ENCODE results near the gene RYR1.
"Not testable (repeated sequence)": the region's sequence is repeated elsewhere in the genome, so short reads cannot be mapped to it uniquely, and the experiment has no call there.

Gene RYR1

GRCh38 chr19:38399081-38399480, 34.4 kb upstream of the RYR1 start:
- no peak overlapping the region for H3K27ac ChIP-seq
- no peak for DNase-seq (ENCODE audit: low read depth, low spot score)

DNA sequence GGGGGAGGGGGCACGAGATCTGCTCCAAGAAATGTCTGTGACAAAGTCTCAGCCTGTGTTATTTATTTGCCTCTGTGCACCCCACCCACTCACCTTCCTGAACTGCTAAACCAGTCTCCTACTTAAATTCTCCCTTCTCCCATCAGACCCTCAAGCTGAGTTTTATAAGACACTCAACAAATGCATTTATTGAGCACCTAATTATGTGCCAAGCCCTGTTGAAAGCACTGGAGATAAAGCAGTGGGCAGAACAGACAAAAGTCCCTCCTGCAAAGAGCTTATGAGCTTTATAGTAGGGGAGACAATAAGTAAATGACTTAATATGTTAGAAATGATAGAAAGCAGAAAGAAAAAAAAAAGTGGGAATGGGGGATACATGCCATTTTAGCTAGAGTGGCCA, 34.0 kb upstream of the RYR1 start:
- H3K27ac ChIP-seq: no peak overlapping the region
- no peak for DNase-seq (ENCODE audit: low read depth, low spot score)

DNA sequence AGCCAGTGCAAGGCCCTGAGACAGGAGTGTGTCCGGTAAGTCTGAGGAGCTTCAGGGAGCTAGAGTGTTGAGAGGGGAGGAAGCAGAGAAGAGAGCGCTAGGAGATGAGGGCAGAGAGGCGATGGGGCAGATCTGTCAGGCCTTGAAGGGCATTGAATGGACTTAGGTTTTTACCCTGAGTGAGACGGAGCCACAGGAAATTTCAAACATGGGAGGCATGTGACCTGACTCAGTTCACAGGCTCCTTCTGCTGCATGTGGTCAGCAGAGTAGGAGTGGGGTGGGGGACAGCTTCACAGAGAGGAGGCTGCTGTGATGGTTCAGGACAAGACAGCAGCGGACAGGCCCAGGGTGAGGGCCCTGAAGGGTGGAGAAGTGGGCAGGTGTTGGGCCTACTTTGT, 33.1 kb upstream of the RYR1 start:
- DNase-seq (ENCODE audit: low read depth, low spot score): no peak
- no peak overlapping the region for H3K27ac ChIP-seq

DNA sequence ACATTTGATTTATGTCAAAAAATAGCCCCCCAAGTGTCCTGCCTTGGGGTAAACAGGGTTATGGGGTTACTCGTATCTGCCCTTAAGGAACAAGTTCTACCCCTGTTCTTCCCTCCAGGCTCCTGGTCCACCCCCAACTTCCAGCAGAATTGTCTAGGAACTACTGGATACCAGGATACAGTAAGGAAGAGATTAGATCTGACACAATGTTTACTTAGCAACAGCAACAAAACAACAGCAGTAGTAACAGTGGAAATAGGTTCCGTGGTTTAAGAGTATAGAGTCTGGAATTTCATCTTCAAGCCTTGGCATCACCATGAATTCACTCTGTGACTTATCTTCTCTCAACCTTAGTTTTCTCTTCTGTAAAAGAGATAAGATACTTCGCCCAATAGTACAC, 32.3 kb upstream of the RYR1 start:
- no peak for DNase-seq (ENCODE audit: low read depth, low spot score)
- H3K27ac ChIP-seq: no peak overlapping the region

GRCh38 chr19:38402623-38402966, 30.9 kb upstream of the RYR1 start:
- no peak overlapping the region for H3K27ac ChIP-seq
- no peak for DNase-seq (ENCODE audit: low read depth, low spot score)

DNA sequence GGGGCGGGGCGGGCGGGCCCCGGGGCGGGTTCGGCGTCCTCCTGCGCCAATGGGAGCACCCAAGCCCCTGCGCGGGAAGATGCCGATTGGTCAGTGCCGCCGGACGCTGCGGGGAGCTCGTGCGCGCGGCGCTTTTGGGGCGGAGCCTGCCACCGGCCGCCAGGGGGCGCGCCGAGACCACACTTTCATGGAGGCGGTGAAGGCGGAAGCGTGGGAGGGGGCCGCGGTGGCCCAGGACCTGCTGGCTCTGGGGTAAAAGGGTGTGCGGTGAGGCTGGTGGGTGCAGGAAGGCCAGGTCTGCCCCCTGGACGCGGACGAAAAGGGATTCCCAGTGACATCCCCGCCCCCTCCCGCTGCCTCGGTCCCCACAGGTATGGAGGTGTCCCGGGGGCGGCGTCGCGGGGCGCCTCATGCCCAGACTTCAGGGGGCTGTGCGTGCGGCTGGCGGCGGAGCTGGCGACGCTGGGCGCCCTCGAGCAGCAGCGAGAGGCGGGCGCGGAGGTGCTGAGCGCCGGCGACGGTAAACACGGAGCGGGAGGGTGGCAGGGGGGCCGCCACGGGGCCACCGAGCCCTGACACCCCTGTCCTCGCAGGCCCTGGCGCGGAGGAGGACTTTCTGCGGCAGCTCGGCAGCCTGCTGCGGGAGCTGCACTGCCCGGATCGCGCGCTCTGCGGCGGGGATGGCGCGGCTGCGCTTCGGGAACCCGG, 30.4 kb upstream of the RYR1 start, which contains the start of gene FAM98C:
Gene FAM98C (plus strand): TSS at position 127 of the 708 bp plus-strand sequence. CDS start 61 bp downstream, at position 188.
- H3K27ac ChIP-seq: peak within 1 kb of the TSS; percentile 20

DNA sequence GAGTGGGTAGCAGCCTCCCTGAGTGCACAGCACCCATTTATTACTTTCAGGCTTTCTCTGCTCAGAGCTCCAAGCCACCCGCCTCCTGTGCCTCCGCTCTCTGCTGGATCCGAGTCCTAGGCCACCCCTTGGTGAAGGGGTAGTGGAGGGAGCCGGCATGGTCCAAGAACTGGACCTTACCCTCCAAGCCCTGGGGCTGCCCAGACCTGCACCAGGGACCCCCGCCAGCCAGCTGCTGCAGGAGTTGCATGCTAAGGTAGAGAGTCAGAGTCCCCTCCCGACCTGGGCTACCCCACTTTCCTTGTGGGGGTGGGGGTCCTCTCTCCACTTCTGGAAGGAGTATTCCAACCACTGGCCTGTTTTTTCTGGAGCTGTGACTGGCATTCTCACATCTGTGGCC, 28.6 kb upstream of the RYR1 start:
- no peak overlapping the region for H3K27ac ChIP-seq
- DNase-seq (ENCODE audit: low read depth, low spot score): no peak

More for the DNA sequence above, 30.4 kb upstream of the RYR1 start, which contains the start of gene FAM98C:
- DNase-seq (ENCODE audit: low read depth, low spot score): peak; percentile 80

- no peak overlapping the region for H3K27ac ChIP-seq
- no peak for DNase-seq (ENCODE audit: low read depth, low spot score)
Observed at GRCh38 chr19:38405276-38405675, 28.2 kb upstream of the RYR1 start.

GRCh38 chr19:38409631-38410133, 23.8 kb upstream of the RYR1 start:
- H3K27ac ChIP-seq: no peak overlapping the region
- no peak for DNase-seq (ENCODE audit: low read depth, low spot score)

DNA sequence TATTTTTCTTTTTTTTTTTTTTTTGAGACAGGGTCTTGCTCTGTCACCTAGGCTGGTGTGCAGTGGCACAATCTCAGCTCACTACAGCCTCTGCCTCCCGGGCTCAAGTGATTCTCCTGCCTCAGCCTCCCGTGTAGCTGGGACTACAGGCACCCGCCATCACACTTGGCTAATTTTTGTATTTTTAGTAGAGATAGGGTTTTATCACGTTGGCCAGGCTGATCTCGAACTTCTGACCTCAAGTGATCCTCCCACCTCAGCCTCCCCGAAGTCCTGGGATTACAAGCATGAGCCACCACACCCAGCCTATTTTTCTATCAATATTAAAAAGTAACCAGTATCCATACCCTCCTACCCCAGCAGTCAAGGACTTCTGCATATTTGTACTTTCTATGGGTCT, 23.1 kb upstream of the RYR1 start:
- H3K27ac ChIP-seq; DNase-seq (ENCODE audit: low read depth, low spot score): not testable (repeated sequence)

DNA sequence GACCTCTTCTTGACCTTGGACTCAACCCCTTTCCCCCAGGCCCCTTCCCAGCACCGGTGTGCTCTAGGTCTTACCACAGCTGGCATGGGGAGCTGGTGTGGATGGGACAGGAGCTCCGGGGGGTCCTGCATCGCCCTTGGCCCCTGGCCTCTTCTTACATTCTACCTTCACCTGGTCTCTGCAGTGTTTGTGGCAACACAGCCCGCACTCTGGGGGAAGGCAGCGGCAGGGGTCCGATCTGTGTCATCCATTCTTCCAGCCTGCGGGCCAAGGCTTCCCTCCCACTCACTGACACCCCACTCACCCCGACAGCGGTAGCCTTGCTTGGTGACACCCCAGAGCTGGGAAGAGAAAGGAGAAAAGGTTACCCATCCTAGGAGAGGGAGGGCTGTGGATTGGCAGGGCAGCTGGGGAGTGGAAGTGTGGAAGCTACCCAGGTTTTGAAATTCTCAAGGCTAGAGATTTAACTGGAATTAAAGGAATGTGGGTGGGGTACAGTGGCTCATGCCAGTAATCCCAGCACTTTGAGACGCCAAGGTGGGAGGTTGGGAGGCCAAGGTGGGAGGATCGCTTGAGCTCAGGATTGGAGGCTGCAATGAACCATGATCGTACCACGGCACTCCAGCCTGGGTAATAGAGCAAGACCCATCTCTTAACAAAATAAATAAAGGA, 22.3 kb upstream of the RYR1 start:
- H3K27ac ChIP-seq: no peak overlapping the region
- DNase-seq (ENCODE audit: low read depth, low spot score): no peak

- not testable (repeated sequence) for DNase-seq (ENCODE audit: low read depth, low spot score); H3K27ac ChIP-seq
Observed at GRCh38 chr19:38411898-38412297, 21.6 kb upstream of the RYR1 start.

GRCh38 chr19:38412491-38412890, 21.0 kb upstream of the RYR1 start:
- no peak for DNase-seq (ENCODE audit: low read depth, low spot score)
- H3K27ac ChIP-seq: no peak overlapping the region

DNA sequence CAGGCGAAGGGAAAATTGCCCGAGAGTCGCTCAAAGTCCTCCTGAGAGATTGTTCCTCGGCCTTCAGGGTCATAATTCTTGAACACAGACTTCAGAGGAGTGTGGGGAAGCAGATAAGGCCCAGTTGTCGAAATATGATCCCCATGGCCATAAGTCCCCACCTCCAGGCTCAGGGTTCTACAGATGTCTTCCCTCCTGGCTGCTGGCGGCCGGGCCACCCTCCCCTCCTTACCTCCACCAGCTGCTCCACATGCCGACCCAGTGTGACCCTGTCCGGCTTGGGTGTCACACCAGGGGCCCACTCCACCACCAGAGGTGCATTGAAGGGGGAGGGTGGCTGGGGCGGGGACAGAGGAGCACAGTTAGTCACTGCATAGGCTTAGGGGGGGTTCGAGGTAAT, 20.5 kb upstream of the RYR1 start:
- DNase-seq (ENCODE audit: low read depth, low spot score): no peak
- H3K27ac ChIP-seq: no peak overlapping the region

GRCh38 chr19:38413416-38413815, 20.1 kb upstream of the RYR1 start:
- no peak overlapping the region for H3K27ac ChIP-seq
- DNase-seq (ENCODE audit: low read depth, low spot score): no peak

- no peak for DNase-seq (ENCODE audit: low read depth, low spot score)
- H3K27ac ChIP-seq: no peak overlapping the region
Observed at GRCh38 chr19:38417146-38417543, 16.3 kb upstream of the RYR1 start.

DNA sequence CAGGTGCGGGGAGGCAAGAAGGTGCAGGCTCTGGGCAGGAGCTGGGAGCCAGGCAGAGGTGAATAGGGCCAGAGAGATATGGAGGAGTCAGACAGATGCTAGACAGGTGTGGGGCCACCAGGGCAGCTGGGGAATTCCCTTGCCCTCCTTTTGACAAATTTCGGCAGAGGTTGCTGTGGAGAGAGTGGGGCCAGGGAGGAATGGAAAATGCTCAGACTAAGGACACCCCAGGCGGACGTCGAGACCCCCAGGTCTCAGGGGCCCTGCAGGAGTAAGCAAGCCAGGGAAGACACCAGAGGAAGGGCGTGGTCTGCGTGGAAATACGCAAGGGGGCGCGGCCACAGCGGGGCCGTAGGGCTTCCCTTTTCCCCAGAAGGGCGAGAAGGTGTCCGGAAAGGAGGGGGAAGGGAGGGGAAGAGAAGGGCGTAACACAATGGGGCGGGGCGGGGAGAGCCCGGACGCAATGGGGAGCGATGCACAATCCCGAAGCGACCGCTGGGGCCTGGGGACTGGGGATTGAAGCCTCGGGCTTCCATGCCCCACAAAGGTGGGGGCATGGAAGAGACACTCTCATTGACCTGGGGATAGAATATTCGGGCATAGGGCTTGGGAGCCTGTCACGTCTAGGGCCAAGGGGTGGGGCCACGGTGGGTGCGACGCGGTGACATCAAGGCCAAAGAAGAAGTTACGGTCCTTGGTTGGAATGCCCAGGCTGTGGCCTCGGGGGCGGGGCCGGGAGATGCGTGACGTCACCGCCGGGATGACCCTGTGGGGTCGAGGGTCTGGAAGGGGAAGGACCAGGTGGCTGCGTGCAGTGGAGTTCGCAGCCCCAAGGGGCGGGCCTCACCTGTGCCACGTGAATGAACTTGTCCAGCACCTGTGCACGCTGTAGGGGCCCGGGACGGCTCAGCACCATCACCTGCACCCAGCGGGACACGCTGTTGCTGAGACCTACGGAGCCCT, 15.7 kb upstream of the RYR1 start:
- no peak for DNase-seq (ENCODE audit: low read depth, low spot score)
- H3K27ac ChIP-seq: no peak overlapping the region

- no peak for DNase-seq (ENCODE audit: low read depth, low spot score)
- H3K27ac ChIP-seq: no peak overlapping the region
Observed at GRCh38 chr19:38420935-38421334, 12.6 kb upstream of the RYR1 start.

DNA sequence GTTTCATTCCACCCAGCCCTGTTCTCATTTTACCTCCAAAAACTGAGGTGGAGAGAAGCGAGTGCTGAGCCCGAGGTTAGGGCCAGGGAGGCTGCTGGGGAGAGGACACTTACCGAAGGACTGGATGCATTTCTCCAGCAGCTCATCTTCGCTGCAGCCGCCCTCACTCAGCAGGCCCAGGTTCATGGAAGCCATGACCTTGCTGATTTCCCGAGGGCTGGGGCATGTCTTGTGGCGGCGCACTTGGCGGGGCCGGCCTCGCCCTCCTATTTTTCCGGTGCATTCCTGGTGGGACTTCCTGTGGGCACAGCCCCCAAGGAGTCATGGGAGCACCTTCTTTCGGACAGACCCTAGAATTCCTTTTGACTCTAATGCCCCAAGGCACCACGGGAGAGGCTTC, 11.6 kb upstream of the RYR1 start:
- no peak for DNase-seq (ENCODE audit: low read depth, low spot score)
- H3K27ac ChIP-seq: no peak overlapping the region

DNA sequence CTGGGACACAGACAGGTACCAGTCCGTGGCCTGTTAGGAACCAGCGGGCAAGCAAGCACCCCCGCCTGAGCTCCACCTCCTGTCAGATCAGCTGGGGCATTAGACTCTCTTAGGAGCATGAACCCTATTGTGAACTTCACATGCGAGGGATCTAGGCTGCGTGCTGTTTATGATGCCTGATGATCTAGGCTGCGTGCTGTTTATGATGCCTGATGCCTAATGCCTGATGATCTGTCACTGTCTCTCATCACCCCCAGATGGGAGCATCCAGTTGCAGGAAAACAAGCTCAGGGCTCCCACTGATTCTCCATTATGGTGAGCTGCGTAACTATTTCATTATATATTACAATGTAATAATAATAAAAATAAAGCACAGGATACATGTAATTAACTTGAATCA, 11.1 kb upstream of the RYR1 start:
- no peak overlapping the region for H3K27ac ChIP-seq
- no peak for DNase-seq (ENCODE audit: low read depth, low spot score)

DNA sequence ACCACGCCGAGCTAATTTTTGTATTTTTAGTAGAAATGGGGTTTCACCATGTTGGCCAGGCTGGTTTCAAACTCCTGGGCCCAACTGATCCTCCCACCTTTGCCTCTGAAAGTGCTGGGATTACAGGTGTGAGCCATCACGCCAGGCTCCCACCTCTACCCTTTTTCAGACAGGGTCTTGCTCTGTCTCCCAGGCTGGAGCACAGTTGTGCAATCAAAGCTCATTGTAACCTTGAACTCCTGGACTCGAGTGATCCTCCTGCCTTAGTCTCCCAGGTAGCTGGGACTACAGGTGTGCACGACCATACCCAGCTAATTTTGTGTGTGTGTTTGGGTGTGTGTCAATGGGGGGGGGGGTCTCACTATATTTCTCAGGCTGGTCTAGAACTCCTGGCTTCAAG, 9.2 kb upstream of the RYR1 start:
- DNase-seq (ENCODE audit: low read depth, low spot score): no peak
- H3K27ac ChIP-seq: no peak overlapping the region
